Measurements from ENCODE around the gene CCDC184.
"Not testable (repeated sequence)": the region's sequence is repeated elsewhere in the genome, so short reads cannot be mapped to it uniquely, and the experiment has no call there.

The CCDC184 gene

DNA sequence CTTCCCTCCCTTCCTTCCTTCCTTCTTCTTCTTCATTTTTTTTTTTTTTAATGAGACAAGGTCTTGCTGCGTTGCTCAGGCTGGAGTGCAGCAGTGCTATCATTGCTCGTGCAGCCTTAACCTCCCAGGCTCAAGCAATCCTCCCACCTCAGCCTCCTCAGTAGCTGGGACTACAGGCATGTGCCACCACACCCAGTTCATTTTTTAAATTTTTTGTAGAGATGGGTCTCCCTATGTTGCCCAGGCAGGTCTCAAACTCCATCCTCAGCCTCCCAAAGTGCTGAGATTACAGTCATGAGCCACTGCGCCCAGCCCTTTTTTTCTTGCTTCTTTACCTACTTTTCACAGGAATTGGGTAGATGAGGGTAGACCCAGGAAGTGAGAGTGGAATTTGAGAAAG lies 18.1 kb downstream of the CCDC184 start:
- no peak for DNase-seq

DNA sequence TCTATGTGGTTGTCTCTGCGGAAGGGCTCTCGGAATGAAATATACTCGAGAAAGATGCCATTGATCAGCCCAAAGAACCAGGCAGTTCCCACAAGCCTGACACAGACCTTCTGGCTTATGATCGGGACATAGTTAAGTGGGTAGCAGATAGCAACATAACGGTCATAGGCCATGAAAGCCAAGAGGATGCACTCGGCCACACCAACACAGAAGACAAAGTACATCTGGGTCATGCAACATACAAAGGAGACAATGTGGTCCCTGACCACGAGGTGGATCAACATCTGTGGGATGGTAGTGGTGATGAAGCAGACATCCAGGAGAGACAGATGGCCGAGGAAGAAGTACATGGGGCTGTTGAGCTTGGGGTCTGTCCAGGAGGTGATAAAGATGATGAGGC lies 19.3 kb downstream of the CCDC184 start:
- no peak for DNase-seq

DNA sequence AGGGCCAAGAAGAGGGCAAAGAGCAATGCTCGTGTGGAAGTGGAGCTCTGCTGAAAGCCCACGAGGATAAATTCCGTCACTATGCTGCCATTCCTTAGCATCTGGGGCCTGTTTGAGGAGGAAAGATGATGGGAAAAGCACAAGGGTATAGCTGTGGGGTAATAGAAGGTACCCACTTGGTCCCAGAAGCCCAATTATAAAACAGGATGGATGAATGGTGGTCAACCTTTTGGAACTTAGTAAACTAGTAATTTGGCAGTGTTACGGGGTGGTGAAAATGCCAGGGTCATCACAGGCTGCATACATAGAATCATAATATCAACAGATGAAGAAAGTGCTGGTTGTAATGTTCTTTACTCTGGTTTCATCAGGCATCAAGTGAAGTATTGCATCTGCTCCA lies 19.7 kb downstream of the CCDC184 start, which contains the start of gene OR10AD1:
OR10AD1 (minus strand) TSS at position 101 of the 400 bp plus-strand sequence; CDS start at position 101, 0 bp downstream.
- no peak for DNase-seq

DNA sequence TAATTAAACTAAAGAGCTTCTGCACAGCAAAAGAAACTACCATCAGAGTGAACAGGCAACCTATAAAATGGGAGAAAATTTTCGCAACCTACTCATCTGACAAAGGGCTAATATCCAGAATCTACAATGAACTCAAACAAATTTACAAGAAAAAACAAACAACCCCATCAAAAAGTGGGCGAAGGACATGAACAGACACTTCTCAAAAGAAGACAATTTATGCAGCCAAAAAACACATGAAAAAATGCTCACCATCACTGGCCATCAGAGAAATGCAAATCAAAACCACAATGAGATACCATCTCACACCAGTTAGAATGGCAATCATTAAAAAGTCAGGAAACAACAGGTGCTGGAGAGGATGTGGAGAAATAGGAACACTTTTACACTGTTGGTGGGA lies 26.1 kb downstream of the CCDC184 start:
- not testable (repeated sequence) for DNase-seq

DNA sequence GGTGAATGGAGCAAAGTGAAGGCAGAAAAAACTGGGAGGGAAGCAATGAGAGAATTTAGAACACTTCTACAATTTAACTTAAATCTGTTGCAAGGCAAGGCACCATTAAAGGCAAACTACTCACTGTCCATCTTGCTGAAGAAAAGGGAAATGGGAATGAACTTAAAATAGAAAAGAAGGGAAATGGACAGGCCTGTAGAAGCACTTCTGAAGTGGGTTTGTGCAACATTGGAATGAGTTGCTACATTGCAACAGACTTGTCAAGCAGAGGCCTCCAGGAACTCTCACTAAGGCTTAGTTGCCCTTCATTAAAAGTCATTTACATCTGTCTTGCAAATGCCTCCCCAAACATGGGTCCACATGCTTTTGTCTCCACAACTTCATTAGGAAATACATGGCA lies 33.3 kb downstream of the CCDC184 start:
- no peak for DNase-seq

DNA sequence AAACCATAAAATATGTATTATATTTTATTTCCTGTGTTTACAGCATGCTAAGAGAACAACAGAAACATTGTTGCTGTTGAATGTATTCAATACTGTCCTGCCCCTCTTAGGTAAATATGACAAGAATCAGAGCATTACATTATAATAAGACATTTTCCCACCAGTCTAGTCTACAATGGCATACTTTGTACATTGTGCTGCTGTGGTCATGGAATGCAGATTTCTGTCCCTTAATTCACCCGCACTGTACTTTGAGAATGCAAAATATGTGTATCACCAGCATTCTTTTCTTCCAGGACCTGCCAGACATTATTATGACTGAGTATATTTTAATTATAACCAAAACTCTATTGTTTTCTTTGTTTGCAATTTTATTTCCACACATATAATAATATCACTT lies 36.2 kb downstream of the CCDC184 start:
- DNase-seq, result no peak

DNA sequence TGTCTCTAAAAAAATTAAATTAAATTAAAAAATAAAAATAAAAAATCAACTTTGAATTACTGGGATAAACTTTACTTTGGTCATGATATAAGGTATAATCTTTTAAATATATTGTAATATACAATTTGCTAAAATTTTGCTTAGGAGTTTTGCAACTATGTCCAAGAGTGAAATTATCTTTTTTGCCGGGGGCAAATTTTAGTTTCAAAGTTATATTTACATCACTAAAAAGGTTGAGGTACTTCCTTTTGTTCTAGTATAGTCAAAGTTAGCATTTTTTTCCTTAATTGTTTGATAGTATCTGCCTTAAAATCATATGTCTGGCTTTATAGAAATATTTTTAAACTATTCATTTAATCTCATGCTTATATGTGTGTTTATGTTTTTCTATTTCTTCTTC lies 37.3 kb downstream of the CCDC184 start:
- DNase-seq, result no peak

DNA sequence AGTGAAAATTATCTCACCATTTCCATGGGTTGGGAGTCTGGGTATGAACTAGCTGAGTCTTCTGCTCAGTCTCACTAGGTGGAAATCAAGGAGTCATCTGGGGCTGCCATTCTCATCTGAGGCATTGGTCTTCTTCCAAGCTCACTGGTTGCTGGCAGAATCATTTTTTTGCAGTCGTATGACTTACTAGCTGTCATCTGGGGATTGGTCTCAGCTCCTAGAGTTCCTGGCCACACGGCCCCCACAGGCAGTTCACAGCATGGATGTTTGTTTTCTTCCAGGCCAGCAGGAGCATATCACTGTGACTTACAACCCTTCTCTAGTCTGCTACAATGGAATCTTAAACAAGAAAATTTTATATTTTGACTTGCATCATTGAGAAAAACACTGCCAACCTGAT lies 38.2 kb downstream of the CCDC184 start:
- DNase-seq, result no peak

DNA sequence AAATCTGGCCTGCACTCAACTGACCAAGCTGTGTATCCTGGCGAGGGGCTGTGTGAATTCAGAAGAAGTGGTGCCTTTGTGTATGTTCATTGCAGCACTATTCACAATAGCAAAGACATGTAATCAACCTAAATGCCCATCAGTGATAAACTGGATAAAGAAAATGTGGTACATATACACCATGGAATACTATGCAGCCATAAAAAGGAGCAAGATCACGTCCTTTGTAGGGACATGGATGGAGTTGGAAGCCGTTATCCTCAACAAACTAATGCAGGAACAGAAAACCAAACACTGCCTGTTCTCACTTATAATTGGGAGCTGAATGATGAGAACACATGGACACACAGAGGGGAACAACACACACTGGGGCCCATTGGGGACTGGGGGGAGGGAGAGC lies 41.1 kb downstream of the CCDC184 start:
- DNase-seq, result not testable (repeated sequence)

DNA sequence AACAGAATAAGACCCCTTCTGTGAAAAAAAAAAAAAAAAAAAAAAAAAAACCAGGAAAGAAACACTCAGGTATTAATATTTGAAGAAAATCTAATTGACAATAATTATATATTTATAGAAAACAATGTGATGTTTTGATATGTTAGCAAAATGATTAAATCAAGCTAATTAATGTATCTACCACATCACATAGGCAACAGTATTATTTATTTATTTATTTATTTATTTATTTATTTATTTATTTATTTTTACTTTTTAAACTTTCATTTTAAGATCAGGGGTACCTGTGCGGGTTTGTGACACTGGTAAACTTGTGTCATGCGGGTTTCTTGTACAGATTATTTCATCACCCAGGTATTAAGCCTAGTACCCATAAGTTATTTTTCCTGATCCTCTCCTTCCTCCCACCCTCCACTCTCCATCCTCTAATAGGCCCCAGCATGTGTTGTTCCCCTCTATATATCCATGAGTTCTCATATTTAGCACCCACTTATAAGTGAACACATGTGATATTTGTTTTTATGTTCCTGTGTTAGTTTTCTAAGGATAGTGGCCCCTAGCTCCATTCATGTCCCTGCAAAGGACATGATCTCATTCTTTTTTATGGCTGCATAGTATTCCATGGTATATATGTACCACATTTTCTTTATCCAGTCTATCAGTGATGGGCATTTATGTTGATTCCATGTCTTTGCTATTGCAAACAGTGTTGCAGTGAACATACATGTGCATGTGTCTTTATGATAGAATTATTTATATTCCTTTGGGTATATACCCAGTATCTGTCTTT lies 47.9 kb downstream of the CCDC184 start:
- DNase-seq, result not testable (repeated sequence)
